Sigmoid colon (tissue), 7 donors: ENCODE results near the gene DIAPH2. TPM values are rescaled to one million over a fixed set of nuclear protein-coding genes. Genes with fewer than 3 reads are reported as not detected.

Experiments used
- DNase-seq: peaks from one replicate; pipeline ENCODE4 v3.0.0-alpha.2; 2019
- H3K27ac ChIP-seq, 4 donors: fragments of 200-600 bp; sonication (generic); one replicate each; pipeline ENCODE4 v1.5.1; 2016 to 2019; ENCODE audit warnings: mild to moderate bottlenecking in 1 of 4
- H3K27me3 ChIP-seq, 3 donors: fragments of 200-600 bp; sonication (generic); one replicate each; pipeline ENCODE4 v1.5.1; 2019; ENCODE audit warnings: mild to moderate bottlenecking in 1 of 3
- H3K36me3 ChIP-seq, 4 donors: fragments of 200-600 bp; sonication (generic); one replicate each; pipeline ENCODE4 v1.5.1; 2016 to 2019
- H3K4me1 ChIP-seq, 4 donors: fragments of 200-600 bp; sonication (generic); one replicate each; pipeline ENCODE4 v1.5.1; 2017 to 2019
- H3K4me3 ChIP-seq, 4 donors: fragments of 200-600 bp; sonication (generic); one replicate each; pipeline ENCODE4 v1.5.1; 2017 to 2019; ENCODE audit warnings: mild to moderate bottlenecking in 2 of 4, moderate library complexity in 1 of 4
- H3K9me3 ChIP-seq, 4 donors: fragments of 200-600 bp in 3 of 4; sonication (generic) in 3 of 4; one replicate each; pipeline versions ENCODE4 v1.5.1 to v1.6.1; 2013 to 2019
- CTCF ChIP-seq, 4 experiments: fragments of 450-650 bp in 3 of 4; fragments of 200-600 bp in 1 of 4; IDR thresholded peaks; one replicate each; pipeline ENCODE4 v1.5.1; 2016 to 2019; ENCODE audit warnings: antibody characterized with exemption in 4 of 4, mild to moderate bottlenecking in 3 of 4, moderate library complexity in 2 of 4
- EP300 ChIP-seq, 4 donors: sonication (generic); formaldehyde crosslinking; IDR thresholded peaks; one replicate each; pipeline ENCODE4 v1.6.1; 2017; ENCODE audit warnings: antibody characterized with exemption in 4 of 4
- POLR2A ChIP-seq, 2 donors: fragments of 450-650 bp; IDR thresholded peaks; one replicate each; pipeline ENCODE4 v1.6.1; 2016; ENCODE audit warnings: antibody characterized with exemption in 2 of 2, mild to moderate bottlenecking in 2 of 2, moderate library complexity in 2 of 2
- POLR2AphosphoS5 ChIP-seq, 4 donors: sonication (generic); formaldehyde crosslinking; IDR thresholded peaks; one replicate each; pipeline ENCODE4 v1.6.1; 2017; ENCODE audit warnings: antibody characterized with exemption in 4 of 4
- WGBS, 2 donors: extraction: QIAGEN DNeasy Blood & Tissue Kit; methylation state at CpG; one replicate each; pipeline ENCODE4 v1.1.7; 2013; 5-methylcytosine and 5-hydroxymethylcytosine counted together
- intact Hi-C: fragments of 100-400 bp; cut with DNase I; formaldehyde crosslinking; loops from one replicate; pipeline ENCODE4 v1.15.1; 2023
- polyA plus RNA-seq, 3 donors: library from polyadenylated mRNA; stranded (reverse); fragments of 200-250 nt; gene quantifications; one replicate each; pipeline ENCODE4 v1.2.3, GENCODE V29; 2013
- small RNA-seq, 3 donors: library from RNA; depleted of rRNA; stranded (forward); fragments of <200 nt; gene quantifications; one replicate each; pipeline ENCODE3, GENCODE V24; 2016
- total RNA-seq, 4 donors: library from RNA; depleted of rRNA; stranded (reverse); fragments of >200 nt; gene quantifications; one replicate each; pipeline ENCODE4 v1.1.0, GENCODE V29; 2016
- donor health status: healthy with polysubstance abuse.
- donor health status: Bipolar disorder and iron deficiency.
- donor health status: healthy.

The DIAPH2 gene
- total and polyA plus RNA-seq, 7 donors = 6.6 to 31.3 (median 21.7) TPM

- Histone ChIP-seq H3K9me3 (no peaks in the 10 kb centered on the region), H3K36me3 (no peaks in the 10 kb centered on the region)
Observed at GRCh38 chrX:97637289-97637688, 952.6 kb downstream of the DIAPH2 start.

GRCh38 chrX:97638621-97639020 is 954.0 kb downstream of the DIAPH2 start:
- WGBS, 2 donors = 75 to 77% methylated on average over 3 of the region's 3 CpGs
- H3K4me1 ChIP-seq = no peaks in the 10 kb centered on the region
- TF ChIP-seq POLR2A (IDR thresholded peaks at IDR 0.05) (no peak), POLR2AphosphoS5 (IDR thresholded peaks at IDR 0.05) (no peak), CTCF (IDR thresholded peaks at IDR 0.05) (no peak), EP300 (IDR thresholded peaks at IDR 0.05) (no peak)
- intact Hi-C loops = no loop called here
- no peaks in the 10 kb centered on the region for H3K9me3 ChIP-seq
- no peaks in the 10 kb centered on the region for H3K27me3 ChIP-seq
- no peak overlapping the region for H3K27ac ChIP-seq
- no peaks in the 10 kb centered on the region for H3K36me3 ChIP-seq
- DNase-seq = no peak
- no peak overlapping the region for H3K4me3 ChIP-seq

More at GRCh38 chrX:97637289-97637688, 952.6 kb downstream of the DIAPH2 start:
- TF ChIP-seq POLR2AphosphoS5 (IDR thresholded peaks at IDR 0.05) (no peak), CTCF (IDR thresholded peaks at IDR 0.05) (no peak), POLR2A (IDR thresholded peaks at IDR 0.05) (no peak), EP300 (IDR thresholded peaks at IDR 0.05) (no peak)
- intact Hi-C loops = no loop called here
- Histone ChIP-seq H3K4me3 (no peak overlapping the region), H3K27ac (no peak overlapping the region), H3K27me3 (no peaks in the 10 kb centered on the region), H3K4me1 (no peaks in the 10 kb centered on the region)
- DNase-seq = no peak
- WGBS, 2 donors = 84 to 88% methylated on average over 2 of the region's 2 CpGs

GRCh38 chrX:97639526-97639925 is 954.9 kb downstream of the DIAPH2 start:
- Histone ChIP-seq H3K27ac (no peak overlapping the region), H3K4me3 (no peak overlapping the region), H3K27me3 (no peaks in the 10 kb centered on the region), H3K4me1 (no peaks in the 10 kb centered on the region), H3K9me3 (no peaks in the 10 kb centered on the region), H3K36me3 (no peaks in the 10 kb centered on the region)
- 18 to 58% methylated on average over 5 of the region's 5 CpGs for WGBS, 2 donors
- DNase-seq = no peak
- intact Hi-C loops = no loop called here
- TF ChIP-seq EP300 (IDR thresholded peaks at IDR 0.05) (no peak), POLR2AphosphoS5 (IDR thresholded peaks at IDR 0.05) (no peak)

Small RNAs within 50 kb of the gene (small RNA-seq; reads per million reads assigned to genes)
- gene RF00017 (0 reads per million in 3 donors), gene RF00019 (0 reads per million in 3 donors), gene RN7SL74P (0 reads per million in 3 donors)

Other genes with a start within 250 kb of the DIAPH2 start
- gene RPA4, start 199.1 kb downstream of the DIAPH2 start, total RNA-seq = 1 to 10 TPM in 3 of 4 donors, under 1 TPM in 1; 0.66 to 3.9 (median 1.9) TPM
- under 1 TPM in 1 of 3 donors, not detected in 2; 0.22 TPM for gene RPA4, start 199.1 kb downstream of the DIAPH2 start, polyA plus RNA-seq